HG02938 (cell line): ENCODE data around the gene MAP3K19.
"Not testable (repeated sequence)": the region's sequence is repeated elsewhere in the genome, so short reads cannot be mapped to it uniquely, and the experiment has no call there.

Experiments used
- ATAC-seq: cut with Tn5 transposase; IDR thresholded peaks from one replicate; pipeline ENCODE4 v1.9.1; 2021; ENCODE audit warnings: mild to moderate bottlenecking, moderate library complexity; ENCODE audit not compliant: unreplicated experiment

The MAP3K19 gene, protein sequence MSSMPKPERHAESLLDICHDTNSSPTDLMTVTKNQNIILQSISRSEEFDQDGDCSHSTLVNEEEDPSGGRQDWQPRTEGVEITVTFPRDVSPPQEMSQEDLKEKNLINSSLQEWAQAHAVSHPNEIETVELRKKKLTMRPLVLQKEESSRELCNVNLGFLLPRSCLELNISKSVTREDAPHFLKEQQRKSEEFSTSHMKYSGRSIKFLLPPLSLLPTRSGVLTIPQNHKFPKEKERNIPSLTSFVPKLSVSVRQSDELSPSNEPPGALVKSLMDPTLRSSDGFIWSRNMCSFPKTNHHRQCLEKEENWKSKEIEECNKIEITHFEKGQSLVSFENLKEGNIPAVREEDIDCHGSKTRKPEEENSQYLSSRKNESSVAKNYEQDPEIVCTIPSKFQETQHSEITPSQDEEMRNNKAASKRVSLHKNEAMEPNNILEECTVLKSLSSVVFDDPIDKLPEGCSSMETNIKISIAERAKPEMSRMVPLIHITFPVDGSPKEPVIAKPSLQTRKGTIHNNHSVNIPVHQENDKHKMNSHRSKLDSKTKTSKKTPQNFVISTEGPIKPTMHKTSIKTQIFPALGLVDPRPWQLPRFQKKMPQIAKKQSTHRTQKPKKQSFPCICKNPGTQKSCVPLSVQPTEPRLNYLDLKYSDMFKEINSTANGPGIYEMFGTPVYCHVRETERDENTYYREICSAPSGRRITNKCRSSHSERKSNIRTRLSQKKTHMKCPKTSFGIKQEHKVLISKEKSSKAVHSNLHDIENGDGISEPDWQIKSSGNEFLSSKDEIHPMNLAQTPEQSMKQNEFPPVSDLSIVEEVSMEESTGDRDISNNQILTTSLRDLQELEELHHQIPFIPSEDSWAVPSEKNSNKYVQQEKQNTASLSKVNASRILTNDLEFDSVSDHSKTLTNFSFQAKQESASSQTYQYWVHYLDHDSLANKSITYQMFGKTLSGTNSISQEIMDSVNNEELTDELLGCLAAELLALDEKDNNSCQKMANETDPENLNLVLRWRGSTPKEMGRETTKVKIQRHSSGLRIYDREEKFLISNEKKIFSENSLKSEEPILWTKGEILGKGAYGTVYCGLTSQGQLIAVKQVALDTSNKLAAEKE (N-terminal part only)

DNA sequence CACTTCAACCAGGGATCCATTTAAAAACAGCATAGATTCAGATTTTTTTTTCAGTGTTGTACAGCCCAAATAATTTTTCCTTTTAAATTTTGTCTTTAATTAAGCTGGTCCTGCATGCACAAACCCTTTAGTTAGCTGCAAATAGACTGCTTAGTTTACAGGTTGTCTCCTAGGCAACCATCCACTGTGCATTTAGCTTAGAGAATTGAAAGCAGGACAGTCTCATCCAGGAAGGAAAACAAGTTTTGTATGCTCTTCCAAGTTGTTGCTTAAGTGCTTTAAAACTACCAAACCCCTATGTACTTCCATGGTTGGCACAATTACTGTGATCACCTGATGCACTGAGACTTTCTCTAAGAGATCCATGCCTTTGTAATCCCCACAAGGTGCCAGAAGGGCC is at the start of gene MAP3K19:
Gene MAP3K19, minus strand, starts transcription at position 148 of the 400 bp plus-strand sequence. CDS start 22,800 bp downstream, outside the sequence.
- no peak for ATAC-seq

DNA sequence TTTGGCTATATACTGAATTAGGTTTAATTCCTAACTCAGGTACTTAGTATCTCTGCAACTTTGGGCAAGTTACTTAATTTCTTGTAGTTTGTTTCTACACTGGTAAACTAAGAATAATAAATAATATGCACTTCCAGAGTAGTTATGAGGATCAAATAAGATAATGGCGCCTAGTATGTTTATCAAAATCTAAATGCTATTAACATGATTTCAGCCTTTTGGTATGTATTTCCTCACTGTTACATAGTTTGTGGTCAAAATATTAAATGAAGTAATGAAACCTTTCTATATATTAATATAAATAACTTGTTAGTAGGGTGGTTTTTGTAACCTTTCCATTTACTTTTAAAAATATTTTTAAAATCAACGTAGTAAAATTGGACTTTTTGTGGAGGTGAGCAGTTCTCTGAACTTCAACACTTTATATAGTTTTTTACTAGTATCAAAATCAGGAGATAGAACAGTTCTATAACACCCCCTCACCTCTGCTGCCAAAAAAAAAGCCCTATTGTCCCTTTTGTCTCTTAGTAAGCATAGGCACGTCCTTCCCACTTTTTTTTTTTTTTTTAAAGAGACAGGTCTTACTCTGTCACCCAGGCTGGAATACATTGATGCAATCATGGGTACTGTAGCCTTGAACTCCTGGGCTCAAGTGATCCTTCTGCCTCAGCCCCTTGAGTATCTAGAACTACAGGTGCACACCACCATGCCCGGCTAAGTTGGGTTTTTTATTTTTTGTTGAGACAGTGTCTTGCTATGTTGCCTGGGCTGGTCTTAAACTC is 49.6 kb upstream of the MAP3K19 start:
- ATAC-seq, result no peak

DNA sequence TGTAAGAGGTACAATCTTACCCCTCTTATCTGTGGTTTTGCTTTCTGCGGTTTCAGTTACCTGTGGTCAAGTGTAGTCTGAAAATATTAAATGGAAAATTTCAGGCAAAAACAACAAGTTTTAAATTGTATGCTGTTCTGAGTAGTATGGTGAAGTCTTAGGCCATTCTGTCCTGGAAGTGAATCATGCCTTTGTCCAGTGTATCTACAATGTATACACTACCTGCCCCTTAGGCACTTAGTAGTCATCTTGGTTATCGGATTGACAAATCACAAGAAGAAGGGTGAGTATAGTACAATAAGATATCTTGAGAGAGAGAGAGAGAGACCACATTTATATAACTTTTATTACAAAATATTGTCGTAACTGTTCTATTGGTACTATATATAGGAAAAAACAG is 48.3 kb upstream of the MAP3K19 start:
- ATAC-seq, result no peak

DNA sequence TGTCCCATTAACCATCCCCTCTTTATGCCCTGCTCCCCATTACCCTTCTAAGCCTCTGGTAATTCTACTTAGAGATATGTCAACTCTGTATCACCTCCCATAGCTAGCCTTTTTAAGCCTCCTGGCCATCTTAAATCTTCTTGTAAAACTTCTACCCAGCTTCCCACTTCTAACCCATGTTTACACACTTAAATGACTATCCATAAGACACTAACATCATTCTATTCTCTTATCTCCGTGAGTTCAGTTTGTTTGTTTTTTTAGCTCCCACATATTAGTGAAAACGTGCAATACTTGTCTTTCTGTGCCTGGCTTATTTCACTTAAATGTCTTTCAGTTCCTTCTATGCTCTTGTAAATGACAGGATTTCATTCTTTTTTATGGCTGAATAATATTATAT is 47.3 kb upstream of the MAP3K19 start:
- ATAC-seq, result no peak

DNA sequence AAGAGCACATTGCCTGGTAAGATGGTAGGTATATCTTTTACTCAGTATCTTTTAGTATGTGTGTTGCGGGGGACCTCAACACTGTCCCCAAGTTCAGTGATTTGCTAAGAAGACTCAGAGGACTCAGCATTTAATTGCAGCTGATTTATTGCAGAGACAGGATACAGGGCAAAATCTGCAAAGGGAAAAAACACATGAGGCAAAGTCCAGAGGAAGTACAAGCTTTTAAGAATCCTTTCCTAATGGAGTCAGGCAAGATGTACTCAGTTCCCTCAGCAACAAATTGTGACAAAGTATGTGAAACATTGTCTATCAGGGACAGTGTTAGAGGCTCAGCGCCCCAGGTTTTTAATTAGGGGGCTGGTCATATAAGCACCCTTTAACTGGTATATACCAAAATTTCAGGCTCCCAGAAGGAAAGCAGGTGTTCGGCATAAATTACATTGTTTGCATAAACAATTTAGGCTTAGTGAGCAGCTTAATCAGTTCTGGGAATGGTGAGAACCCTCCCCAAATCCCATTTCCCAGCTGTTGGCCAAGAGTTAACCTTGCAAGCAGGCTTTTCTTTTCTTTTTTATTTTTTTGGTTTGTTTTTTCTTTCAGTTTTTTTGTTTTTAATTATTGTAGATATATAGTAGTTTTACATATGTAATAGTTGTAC is 46.6 kb upstream of the MAP3K19 start:
- ATAC-seq, result no peak

DNA sequence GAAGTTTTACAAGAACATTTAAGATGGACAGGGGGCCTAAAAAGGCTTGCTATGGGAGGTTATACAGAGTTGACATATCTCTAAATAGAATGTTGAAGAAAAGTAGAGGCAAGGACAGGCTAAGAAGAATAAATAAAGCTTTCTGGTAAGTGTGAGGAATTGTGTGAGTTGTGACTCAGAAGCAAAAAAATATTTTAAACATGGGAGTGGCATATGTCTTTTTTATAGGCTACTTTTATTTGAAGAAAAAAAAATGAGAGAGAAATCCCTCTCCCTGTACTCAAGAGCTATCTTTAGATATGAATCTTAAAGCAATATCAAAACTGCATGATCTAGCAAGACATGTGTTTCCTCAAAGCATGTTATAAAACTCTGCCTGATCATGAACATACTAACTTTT is 45.9 kb upstream of the MAP3K19 start:
- ATAC-seq, result no peak

DNA sequence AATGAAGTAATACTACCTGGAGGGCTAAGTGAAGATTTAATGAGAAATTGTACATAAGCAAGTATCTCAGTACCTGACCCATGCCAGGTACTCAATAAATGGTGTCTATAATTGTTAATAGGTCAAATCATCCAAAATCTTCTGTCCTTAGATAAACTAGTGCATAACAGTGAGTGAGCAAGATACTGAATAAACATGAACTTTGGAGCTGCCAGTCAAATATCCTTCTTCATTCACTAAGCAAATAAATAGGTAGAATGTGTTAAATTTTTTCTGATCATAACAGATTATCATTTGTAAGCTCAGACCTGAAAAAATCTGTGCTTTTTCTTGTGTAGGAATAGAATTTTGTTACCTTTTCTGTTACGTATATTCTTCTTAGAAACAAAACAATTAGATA is 44.4 kb upstream of the MAP3K19 start:
- ATAC-seq, result no peak

DNA sequence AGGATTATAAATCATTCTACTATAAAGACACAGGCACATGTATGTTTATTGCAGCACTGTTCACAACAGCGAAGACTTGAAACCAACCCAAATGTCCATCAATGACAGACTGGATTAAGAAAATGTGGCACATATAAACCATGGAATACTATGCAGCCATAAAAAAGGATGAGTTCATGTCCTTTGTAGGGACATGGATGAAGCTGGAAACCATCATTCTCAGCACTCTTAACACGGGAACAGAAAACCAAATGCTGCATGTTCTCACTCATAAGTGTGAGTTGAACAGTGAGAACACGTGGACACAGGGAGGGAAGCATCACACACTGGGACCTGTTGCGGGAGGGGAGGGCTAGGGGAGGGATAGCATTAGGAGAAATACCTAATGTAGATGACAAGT is 42.4 kb upstream of the MAP3K19 start:
- ATAC-seq, result not testable (repeated sequence)

DNA sequence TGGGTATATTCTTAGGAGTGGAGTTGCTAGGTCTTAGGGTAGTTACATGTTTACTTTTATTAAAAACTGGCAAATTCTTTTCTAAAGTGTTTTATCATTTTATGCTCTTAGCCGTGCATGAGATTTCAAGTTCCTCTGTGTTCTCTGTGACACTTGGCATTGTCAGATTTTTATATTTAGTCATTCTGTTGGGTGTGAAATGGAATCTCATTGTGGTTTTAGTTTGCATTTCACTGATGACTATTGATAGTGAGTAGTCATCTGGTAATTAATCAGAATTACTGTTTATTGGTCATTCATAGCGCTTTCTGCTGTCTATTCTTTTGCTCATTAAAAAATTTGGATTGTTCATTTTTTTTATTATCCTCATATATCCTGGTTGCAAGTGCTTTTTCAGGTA is 39.0 kb upstream of the MAP3K19 start:
- no peak for ATAC-seq

DNA sequence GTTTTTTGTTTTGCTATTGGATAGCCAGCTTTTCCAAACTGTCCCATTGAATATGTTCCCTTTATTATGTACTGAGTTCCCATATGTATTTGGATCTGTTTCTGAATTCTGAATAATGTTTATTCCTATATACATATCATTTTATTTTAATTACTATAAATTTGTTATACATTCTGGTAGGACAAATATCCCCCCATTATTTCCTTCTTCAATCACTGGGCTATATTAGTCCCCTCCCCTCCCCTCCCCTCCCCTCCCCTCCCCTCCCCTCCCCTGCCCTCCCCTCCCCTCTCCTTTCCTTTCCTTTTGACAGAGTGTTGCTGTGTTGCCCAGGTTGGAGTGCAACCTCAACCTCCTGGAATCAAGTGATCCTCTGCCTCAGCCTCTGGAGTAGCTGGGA is 31.2 kb upstream of the MAP3K19 start:
- no peak for ATAC-seq

DNA sequence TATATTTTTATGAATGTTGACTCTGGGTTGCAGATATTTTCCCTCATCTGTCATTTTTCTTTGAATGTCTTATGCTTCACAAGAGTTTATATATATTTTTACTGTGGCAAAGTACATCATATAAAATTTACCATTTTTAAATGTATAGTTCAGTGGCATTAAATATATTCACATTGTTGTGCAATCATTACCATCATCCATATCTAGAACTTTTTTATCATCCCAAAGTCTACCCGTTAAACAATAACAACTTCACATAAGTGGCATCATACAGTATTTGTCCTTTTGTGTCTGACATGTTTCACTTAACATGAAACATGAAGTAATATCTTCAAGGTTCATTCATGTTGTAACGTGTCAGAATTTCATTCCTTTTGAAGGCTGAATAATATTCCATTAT is 29.3 kb upstream of the MAP3K19 start:
- ATAC-seq, result no peak

DNA sequence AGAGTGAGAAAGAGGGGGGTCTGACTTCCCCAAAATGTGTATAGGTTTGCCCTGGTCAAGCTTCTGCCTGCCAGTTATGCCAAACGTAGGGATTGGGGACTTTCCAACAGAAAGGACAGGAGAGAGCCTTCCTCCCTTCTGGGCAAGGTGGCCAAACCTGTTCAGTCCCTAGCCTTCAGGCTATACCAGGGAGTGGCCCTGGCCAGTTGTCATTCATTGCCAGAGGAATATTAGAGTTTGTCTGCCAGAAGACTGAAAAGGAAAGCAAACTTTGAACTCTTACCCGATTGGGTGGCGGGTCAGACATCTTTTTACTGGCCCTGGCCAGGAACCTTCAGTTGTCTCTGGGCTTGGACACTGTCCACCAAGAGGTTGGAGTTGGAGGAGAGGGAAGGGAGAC is 27.0 kb upstream of the MAP3K19 start:
- no peak for ATAC-seq

DNA sequence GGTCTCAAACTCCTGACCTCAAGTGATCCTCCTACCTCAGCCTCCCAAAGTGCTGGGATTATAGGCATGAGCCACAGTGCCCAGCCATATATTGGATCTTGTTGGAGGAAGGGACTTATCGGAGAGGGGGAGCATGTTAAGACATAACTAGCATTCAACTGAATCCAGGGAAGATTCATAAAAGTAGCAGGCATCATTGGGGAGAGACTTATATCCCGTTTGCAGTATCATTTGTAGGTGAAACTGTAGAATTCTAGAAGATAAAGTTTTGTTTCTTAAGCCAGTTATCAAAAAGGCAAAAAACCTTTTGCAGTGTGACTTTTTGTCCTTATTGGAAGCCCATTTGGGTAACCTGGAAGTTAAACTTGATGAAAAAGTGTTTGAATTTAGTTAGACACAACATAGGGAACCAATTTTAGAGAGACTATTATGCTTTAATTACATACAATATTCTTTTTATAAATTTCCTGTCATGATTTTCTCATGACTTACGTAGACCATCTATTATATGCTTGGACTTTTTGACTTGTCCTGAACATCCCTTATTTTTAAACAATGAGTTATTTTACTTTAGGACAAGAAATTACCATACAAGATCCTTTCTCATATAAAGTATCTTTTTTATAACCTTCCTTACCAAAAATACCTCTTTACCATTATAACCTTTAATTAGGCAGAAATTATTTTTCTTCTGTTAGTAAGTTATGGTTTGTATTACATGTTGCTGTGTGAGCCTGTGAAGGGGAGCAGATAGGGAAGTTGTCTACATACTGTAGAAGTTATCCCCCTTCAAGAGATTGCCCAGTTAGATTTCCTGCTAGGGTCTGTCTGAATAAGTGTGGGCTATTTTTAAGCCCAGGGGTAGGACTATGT is 25.1 kb upstream of the MAP3K19 start:
- ATAC-seq, result no peak

DNA sequence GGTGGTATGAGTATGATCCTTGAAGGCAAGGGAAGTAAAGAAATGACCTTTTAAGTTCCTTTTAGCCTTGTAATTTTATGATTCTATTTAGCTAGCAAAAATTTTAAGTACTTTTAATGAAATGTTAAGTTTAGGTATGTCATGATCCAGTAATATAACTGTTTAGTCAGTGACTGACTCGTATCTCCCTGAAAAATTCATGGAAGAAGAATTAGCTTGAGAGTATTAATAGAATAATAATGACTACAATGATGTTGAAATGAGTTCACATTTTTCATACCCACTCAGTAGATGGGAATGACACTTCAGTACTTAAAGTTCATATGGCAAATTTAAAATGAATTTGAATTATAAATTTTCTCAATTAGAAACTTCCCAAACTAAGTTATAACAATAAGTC is 19.5 kb upstream of the MAP3K19 start:
- no peak for ATAC-seq

DNA sequence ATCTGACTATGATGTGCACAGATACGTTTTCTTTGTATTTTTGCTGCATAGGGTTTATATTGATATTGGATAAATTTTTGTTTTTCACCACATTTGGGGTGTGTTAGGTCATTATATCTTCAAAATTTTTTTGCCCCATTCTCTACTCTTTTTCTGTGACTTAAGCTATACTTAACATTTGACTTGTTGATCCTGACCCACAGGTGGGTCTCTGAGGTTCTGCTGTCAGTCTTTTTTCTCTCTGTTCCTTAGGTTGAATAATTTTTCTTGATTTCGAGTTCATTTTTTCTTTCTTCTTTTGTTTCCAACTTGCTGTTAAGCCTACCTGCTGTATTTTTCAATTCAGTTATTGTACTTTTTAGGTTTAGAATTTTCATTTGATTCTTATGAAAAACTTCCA is 16.9 kb upstream of the MAP3K19 start:
- no peak for ATAC-seq

DNA sequence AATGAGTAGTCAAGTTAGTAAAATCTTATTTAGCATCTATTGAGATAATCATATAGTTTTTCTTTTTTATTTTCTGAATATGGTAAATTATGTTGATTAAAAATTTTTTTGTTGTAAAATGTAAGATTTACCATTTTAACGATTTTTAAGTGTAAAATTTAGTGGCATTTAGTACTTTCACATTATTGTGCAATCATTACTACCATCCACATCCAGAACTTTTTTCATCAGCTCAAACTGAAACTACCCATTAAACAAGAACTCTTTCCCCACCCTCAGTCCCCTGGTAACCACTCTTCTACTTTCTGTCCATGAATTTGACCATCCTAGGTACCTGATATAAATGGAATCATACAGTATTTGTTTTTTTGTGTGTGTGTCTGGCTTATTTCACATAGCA is 16.0 kb upstream of the MAP3K19 start:
- no peak for ATAC-seq

DNA sequence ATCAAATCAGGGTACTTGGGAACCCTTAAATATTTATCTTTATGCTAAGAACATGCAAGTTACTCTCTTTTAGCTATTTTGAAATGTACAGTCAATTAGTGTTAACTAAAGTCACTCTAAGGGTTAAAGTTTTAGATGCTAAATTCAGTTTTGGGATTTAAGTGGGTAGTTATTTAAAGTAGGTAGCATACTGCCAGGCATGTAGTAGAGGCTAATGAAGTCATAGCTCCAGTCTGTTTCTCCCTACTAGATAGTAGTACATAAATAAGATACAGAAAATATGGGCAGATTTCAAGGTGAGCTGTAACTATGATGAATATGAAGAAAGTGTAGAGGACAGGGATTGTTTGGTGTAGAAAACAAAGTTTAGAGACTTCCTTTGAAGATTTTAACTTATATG is 12.3 kb upstream of the MAP3K19 start:
- ATAC-seq, result no peak

DNA sequence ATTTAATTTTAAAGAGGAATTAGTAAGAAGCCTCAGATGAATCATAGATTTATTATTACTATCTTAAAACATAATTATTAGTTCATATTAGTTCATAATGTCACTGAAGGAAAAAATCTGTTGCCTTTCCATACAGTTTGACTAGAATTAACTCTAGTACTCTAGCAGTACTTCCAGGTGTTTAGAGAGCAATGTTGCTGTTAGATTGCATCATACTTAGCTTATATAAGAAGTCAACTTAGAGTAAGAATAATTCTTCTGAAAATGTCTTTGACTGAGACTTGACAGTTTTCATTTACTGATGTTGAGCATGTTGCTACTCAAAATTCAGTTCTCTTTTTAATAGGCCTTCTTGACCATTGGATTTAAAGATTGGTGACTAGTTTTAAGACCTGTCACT is 9.5 kb upstream of the MAP3K19 start:
- ATAC-seq, result no peak

DNA sequence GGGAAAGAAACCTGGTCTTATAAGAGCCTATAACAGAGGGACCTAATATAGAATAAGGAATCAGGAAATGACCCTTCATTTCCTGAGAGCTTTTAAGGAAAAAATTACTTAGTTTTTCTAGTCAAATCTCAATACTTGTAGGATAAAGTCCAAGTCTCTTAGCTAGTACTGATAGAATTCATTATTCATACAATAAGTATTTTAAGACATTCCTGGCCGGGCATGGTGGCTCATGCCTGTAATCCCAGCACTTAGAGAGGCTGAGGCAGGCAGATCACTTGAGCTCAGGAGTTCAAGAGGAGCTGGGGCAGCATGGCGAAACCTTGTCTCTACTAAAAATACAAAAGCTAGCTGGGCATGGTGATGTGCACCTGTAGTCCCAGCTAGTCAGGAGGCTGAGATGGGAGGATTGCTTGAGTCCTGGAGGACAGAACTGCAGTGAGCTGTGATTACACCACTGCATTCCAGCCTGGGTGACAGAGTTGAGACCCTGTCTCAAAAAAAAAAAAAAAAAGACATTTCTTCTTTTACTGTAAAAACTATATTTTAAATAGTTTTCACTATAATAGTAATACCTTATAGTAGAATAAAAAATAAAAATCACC is 8.0 kb upstream of the MAP3K19 start:
- ATAC-seq, result no peak
